K562 (cell line): Measurements from ENCODE around the gene ARHGDIA. TPM values are rescaled to one million over a fixed set of nuclear protein-coding genes. Genes with fewer than 3 reads are reported as not detected.
A peak's percentile ranks its signal among the peaks of the same experiment; 100 is the strongest.

ENCODE experiments used
- ATAC-seq: fragments of 200-7000 bp; cut with Tn5 transposase; 3 replicates; pipeline ENCODE4 v1.9.1; 2020; ENCODE audit warnings: moderate library complexity
- BruUV-seq: library from RNA; stranded (reverse); fragments of 400-500 nt; replicated peaks from 2 replicates; lab custom pipeline; 2021; lab: Mats Ljungman, UMichigan
- CTCF ChIA-PET: fragments of 300-600 bp; formaldehyde crosslinking; extraction: SDS; loops from one replicate; lab custom pipeline; 2021; ENCODE audit warnings: low intra/inter-chr PET ratio; lab: Yijun Ruan, JAX
- POLR2A ChIA-PET: fragments of 300-600, 350-650 bp; sonication (Branson Sonifier 250); formaldehyde crosslinking; extraction: SDS; loops from one replicate; lab custom pipeline; 2021; ENCODE audit warnings: antibody characterized with exemption, inconsistent platforms; lab: Yijun Ruan, JAX
- DNase-seq, 4 experiments: peaks; one replicate each; pipeline versions ENCODE4 v3.0.0 to v3.0.0-alpha.2; 2011 to 2018; ENCODE audit warnings: low spot score in 3 of 4, mixed read lengths in 3 of 4; ENCODE audit errors: extremely low read depth in 1 of 4
- FAIRE-seq: peaks from 2 replicates; lab custom pipeline; 2011; peaks lifted over from hg19 to GRCh38; lab: Jason Lieb, UNC
- H2AFZ ChIP-seq: 2 replicates; pipeline ENCODE4 v1.6.0; 2011; ENCODE audit warnings: low read depth, low read length, control low read depth, inconsistent platforms
- H3K27ac ChIP-seq: fragments of 200-600 bp; 3 replicates; pipeline ENCODE4 v1.8.0; 2011; ENCODE audit warnings: low read depth, mild to moderate bottlenecking, control low read depth, inconsistent platforms, low read length, moderate library complexity, mixed read lengths; ENCODE audit errors: extremely low read depth
- H3K27me3 ChIP-seq, 2 experiments: fragments of 300-600 bp in 1 of 2; 2 replicates in 1 of 2; 3 replicates in 1 of 2; pipeline versions ENCODE4 v1.6.0 to v1.8.0; 2011; ENCODE audit warnings: inconsistent platforms in 2 of 2, low read length in 2 of 2, mild to moderate bottlenecking in 1 of 2, mixed read lengths in 1 of 2, moderate library complexity in 1 of 2; ENCODE audit not compliant: control insufficient read depth in 2 of 2, insufficient read depth in 2 of 2
- H3K36me3 ChIP-seq: fragments of 300-600 bp; 3 replicates; pipeline ENCODE4 v1.8.0; 2011; ENCODE audit warnings: mild to moderate bottlenecking, low read length, inconsistent platforms; ENCODE audit not compliant: control insufficient read depth, insufficient read depth
- H3K4me1 ChIP-seq, 2 experiments: fragments of 200-600 bp in 1 of 2; replicated peaks in 1 of 2; 2 replicates in 1 of 2; 3 replicates in 1 of 2; pipeline versions ENCODE4 v1.5.1 to v1.8.0; 2011; ENCODE audit warnings: inconsistent platforms in 2 of 2, low read length in 2 of 2, mild to moderate bottlenecking in 1 of 2, mixed read lengths in 1 of 2, moderate library complexity in 1 of 2; ENCODE audit not compliant: control insufficient read depth in 2 of 2, insufficient read depth in 2 of 2
- H3K4me2 ChIP-seq: 2 replicates; pipeline ENCODE4 v1.6.1; 2011; ENCODE audit warnings: low read length, control low read depth, inconsistent platforms, mixed read lengths; ENCODE audit not compliant: insufficient read depth
- H3K4me3 ChIP-seq: fragments of 200-600 bp; sonication (generic), shearing (Covaris generic); 2 replicates; pipeline ENCODE4 v1.5.1; 2016; ENCODE audit warnings: control low read depth, inconsistent platforms
- H3K79me2 ChIP-seq: fragments of 200-600 bp; 3 replicates; pipeline ENCODE4 v1.8.0; 2011; ENCODE audit warnings: low read length, inconsistent platforms; ENCODE audit not compliant: control insufficient read depth, insufficient read depth
- H3K9ac ChIP-seq, 2 experiments: 2 replicates each; pipeline versions ENCODE4 v1.6.0 to v1.6.1; 2011; ENCODE audit warnings: low read depth in 2 of 2, low read length in 2 of 2, control low read depth in 1 of 2, inconsistent platforms in 1 of 2, mild to moderate bottlenecking in 1 of 2, mixed read lengths in 1 of 2; ENCODE audit not compliant: insufficient read depth in 1 of 2
- H3K9me1 ChIP-seq: one replicate; pipeline ENCODE4 v1.6.0; 2011; ENCODE audit warnings: inconsistent platforms, mild to moderate bottlenecking, low read length, moderate library complexity; ENCODE audit not compliant: control insufficient read depth, insufficient read depth
- H3K9me3 ChIP-seq: replicated peaks from 2 replicates; pipeline ENCODE4 v1.5.1; 2011; ENCODE audit warnings: low read depth, low read length, inconsistent platforms; ENCODE audit not compliant: control insufficient read depth, insufficient read depth
- H4K20me1 ChIP-seq: replicated peaks from 2 replicates; pipeline ENCODE4 v1.6.1; 2011; ENCODE audit warnings: low read length, inconsistent platforms, mixed read lengths; ENCODE audit not compliant: control insufficient read depth, insufficient read depth
- ARID1B ChIP-seq: fragments of 450-650 bp; IDR thresholded peaks from 2 replicates; pipeline ENCODE4 v1.6.1; 2016; ENCODE audit warnings: antibody characterized with exemption, mild to moderate bottlenecking, inconsistent platforms
- FOXA3 ChIP-seq, 2 experiments: fragments of 450-650 bp in 1 of 2; sonication (generic) in 1 of 2; formaldehyde crosslinking; IDR thresholded peaks in 1 of 2; conservative IDR thresholded peaks in 1 of 2; 2 replicates each; pipeline versions ENCODE4 v1.4.0 to v1.8.0; 2020 to 2022; ENCODE audit warnings: mild to moderate bottlenecking in 2 of 2, missing genetic modification reagents in 1 of 2
- HDAC6 ChIP-seq: IDR thresholded peaks from 2 replicates; pipeline ENCODE4 v1.6.1; 2012; ENCODE audit warnings: low read depth, mild to moderate bottlenecking, control low read depth, inconsistent platforms, low read length, moderate library complexity
- HLTF ChIP-seq: fragments of 450-650 bp; IDR thresholded peaks from 2 replicates; pipeline ENCODE4 v1.6.1; 2016
- KDM5B ChIP-seq: fragments of 200-600 bp; sonication (generic); IDR thresholded peaks from 2 replicates; pipeline ENCODE4 v1.6.1; 2012; ENCODE audit warnings: low read depth, mild to moderate bottlenecking, moderate library complexity, low read length, control low read depth, inconsistent platforms; ENCODE audit not compliant: insufficient replicate concordance
- MED1 ChIP-seq: sonication (generic); formaldehyde crosslinking; IDR thresholded peaks from 2 replicates; pipeline ENCODE4 v1.8.1; 2023; ENCODE audit warnings: missing genetic modification reagents, borderline replicate concordance
- NR1H2 ChIP-seq: sonication (generic); formaldehyde crosslinking; IDR thresholded peaks from 2 replicates; pipeline ENCODE4 v1.4.0; 2020; ENCODE audit warnings: mild to moderate bottlenecking, missing genetic modification reagents
- POLR2A ChIP-seq: fragments of 450-650 bp; conservative IDR thresholded peaks from 2 replicates; pipeline ENCODE4 v1.6.1; 2016
- RBM22 ChIP-seq: fragments of 200-400 bp; formaldehyde crosslinking; IDR thresholded peaks from 2 replicates; pipeline ENCODE4 v1.6.1; 2018; ENCODE audit warnings: low read length, low read depth; ENCODE audit not compliant: poor library complexity, severe bottlenecking
- SIRT6 ChIP-seq: IDR thresholded peaks from one replicate; pipeline ENCODE4 v1.6.1; 2012; ENCODE audit warnings: low read depth, mild to moderate bottlenecking, control low read depth, inconsistent platforms, low read length, moderate library complexity
- SMARCA5 ChIP-seq: fragments of 450-650 bp; IDR thresholded peaks from 2 replicates; pipeline ENCODE4 v1.6.1; 2016
- SRF ChIP-seq, 2 experiments: fragments of 250-450, 450-650 bp in 1 of 2; sonication (Bioruptor Pico) in 1 of 2; sonication (generic) in 1 of 2; formaldehyde crosslinking; IDR thresholded peaks; 2 replicates each; pipeline versions ENCODE4 v1.5.0 to v1.5.1; 2020 to 2022; ENCODE audit warnings: mild to moderate bottlenecking in 1 of 2, missing genetic modification reagents in 1 of 2
- STAT5A ChIP-seq: IDR thresholded peaks from 2 replicates; pipeline ENCODE4 v1.6.1; 2012; ENCODE audit warnings: low read length, inconsistent platforms, borderline replicate concordance
- SUPT5H ChIP-seq: fragments of 450-650 bp; IDR thresholded peaks from 2 replicates; pipeline ENCODE4 v1.6.1; 2016
- ZNF217 ChIP-seq: sonication (generic); formaldehyde crosslinking; IDR thresholded peaks from 2 replicates; pipeline ENCODE4 v1.8.0; 2022; ENCODE audit warnings: mild to moderate bottlenecking, missing genetic modification reagents
- ZNF644 ChIP-seq: fragments of 200-800 bp; sonication (Bioruptor generic); IDR thresholded peaks from 2 replicates; pipeline ENCODE4 v1.6.1; 2016; ENCODE audit warnings: low read depth, missing genetic modification characterization, missing compliant biosample characterization
- whole genome bisulfite sequencing: fragments of 100-300 bp; shearing (Covaris generic); methylation state at CpG from one replicate; pipeline ENCODE4 v1.1.6; 2016; ENCODE audit warnings: low coverage, mixed read lengths; ENCODE audit not compliant: insufficient coverage; ENCODE audit errors: missing lambda C conversion rate; 5-methylcytosine and 5-hydroxymethylcytosine counted together
- in situ Hi-C: fragments of 300-500 bp; cut with MboI; formaldehyde crosslinking; loops from 4 replicates; pipeline ENCODE4 v1.15.0; 2018; ENCODE audit warnings: inconsistent platforms, mixed read lengths
- intact Hi-C: fragments of 100-400 bp; cut with micrococcal nuclease; formaldehyde crosslinking; loops from 2 replicates; pipeline ENCODE4 v1.14.2; 2022
- polyA plus RNA-seq, 8 experiments: library from polyadenylated mRNA; depleted of rRNA in 4 of 8; stranded (reverse) in 5 of 8; unstranded in 3 of 8; fragments of >200 nt; fragmentation: Nextera tagmentation in 2 of 8; fragmentation: Illumina TruSeq in 1 of 8; extraction: Ambion mirVana in 2 of 8; extraction: Trizol in 1 of 8; gene quantifications; 2 replicates each; pipeline versions ENCODE4 v1.2.1 to v1.2.3, GENCODE V29; 2011 to 2014; ENCODE audit warnings: inconsistent platforms in 1 of 8, missing spikeins in 1 of 8
- total RNA-seq, 7 experiments: library from RNA; depleted of rRNA in 6 of 7; stranded (reverse); fragments of >200 nt in 6 of 7; fragmentation: Illumina TruSeq in 2 of 7; extraction: Trizol in 2 of 7; gene quantifications; 2 replicates each; pipeline versions ENCODE4 v1.2.1 to v1.2.3, GENCODE V29; 2011 to 2021; ENCODE audit warnings: low replicate concordance in 1 of 7
- TF ChIP-seq, protein P1 (sequence below): sonication (generic); formaldehyde crosslinking; IDR thresholded peaks from 2 replicates; pipeline ENCODE4 v1.8.0; 2022; ENCODE audit warnings: mild to moderate bottlenecking, missing genetic modification reagents
- TF ChIP-seq, protein P2 (sequence below): sonication (generic); formaldehyde crosslinking; IDR thresholded peaks from 2 replicates; pipeline ENCODE4 v1.8.1; 2023; ENCODE audit warnings: mild to moderate bottlenecking, missing genetic modification reagents

ARHGDIA gene
- total and polyA plus RNA-seq, 9 of the 15 experiments (the other 6 are each of a cell fraction or from before 2014, with no cell fraction given) = 9.6 to 340 (median 97.6) TPM

DNA sequence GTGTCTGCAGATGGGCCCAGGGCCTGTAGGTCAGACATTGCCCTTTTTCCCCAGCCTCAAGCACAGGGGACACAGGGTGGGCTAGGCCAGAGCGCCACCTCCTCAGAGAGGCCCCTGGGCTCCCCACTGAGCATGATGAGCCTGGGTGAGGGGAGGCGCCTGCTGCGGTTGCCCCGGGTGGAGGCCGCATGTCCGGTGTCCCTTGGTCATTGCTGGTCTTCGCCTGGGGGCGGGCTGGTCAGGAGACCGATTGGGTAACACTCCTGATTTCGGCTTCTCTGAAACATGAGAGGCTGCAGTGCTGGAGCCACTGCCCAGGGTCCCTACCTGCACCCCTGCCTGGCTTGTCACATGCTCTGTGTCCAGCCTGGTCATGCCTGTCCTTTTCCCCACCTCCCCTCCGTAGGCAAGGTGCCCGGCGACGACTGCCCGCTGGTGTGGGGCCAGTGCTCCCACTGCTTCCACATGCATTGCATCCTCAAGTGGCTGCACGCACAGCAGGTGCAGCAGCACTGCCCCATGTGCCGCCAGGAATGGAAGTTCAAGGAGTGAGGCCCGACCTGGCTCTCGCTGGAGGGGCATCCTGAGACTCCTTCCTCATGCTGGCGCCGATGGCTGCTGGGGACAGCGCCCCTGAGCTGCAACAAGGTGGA, 28.5 kb upstream of the ARHGDIA start:
- in situ Hi-C loops = no loop called here
- CTCF ChIA-PET = no interaction called here
- no peak for ATAC-seq
- intact Hi-C loops = no loop called here
- no peak for DNase-seq
- Histone ChIP-seq H3K9ac (no peak overlapping the region), H3K4me2 (no peak overlapping the region), H3K9me3 (no peaks in the 10 kb centered on the region), H3K27me3 (no peaks in the 10 kb centered on the region), H3K36me3 (peaks cover 66% of the 10 kb centered on the region; the same call in 2 of the 3 replicates), H2AFZ (no peak overlapping the region), H3K4me3 (no peak overlapping the region), H3K9me1 (no peaks in the 10 kb centered on the region), H4K20me1 (peaks cover 9% of the 10 kb centered on the region; the same call in 1 of the 2 replicates), H3K79me2 (no peaks in the 10 kb centered on the region; the same call in 2 of the 3 replicates), H3K27ac (no peak overlapping the region), H3K4me1 (peaks cover 10 to 62% of the 10 kb centered on the region in 2 experiments)
- WGBS = 89% methylated on average over 17 of the region's 22 CpGs
- no peak for FAIRE-seq
- POLR2A ChIA-PET = interaction anchor here (0.7 to 1.0 kb wide), 4 partner anchors 8 to 25 kb away, joined by 3 to 5 read pairs (median 3); partner anchors contain the start of genes ALYREF and ANAPC11
- no TSS peak for BruUV-seq
- TF ChIP-seq, protein P1, sequence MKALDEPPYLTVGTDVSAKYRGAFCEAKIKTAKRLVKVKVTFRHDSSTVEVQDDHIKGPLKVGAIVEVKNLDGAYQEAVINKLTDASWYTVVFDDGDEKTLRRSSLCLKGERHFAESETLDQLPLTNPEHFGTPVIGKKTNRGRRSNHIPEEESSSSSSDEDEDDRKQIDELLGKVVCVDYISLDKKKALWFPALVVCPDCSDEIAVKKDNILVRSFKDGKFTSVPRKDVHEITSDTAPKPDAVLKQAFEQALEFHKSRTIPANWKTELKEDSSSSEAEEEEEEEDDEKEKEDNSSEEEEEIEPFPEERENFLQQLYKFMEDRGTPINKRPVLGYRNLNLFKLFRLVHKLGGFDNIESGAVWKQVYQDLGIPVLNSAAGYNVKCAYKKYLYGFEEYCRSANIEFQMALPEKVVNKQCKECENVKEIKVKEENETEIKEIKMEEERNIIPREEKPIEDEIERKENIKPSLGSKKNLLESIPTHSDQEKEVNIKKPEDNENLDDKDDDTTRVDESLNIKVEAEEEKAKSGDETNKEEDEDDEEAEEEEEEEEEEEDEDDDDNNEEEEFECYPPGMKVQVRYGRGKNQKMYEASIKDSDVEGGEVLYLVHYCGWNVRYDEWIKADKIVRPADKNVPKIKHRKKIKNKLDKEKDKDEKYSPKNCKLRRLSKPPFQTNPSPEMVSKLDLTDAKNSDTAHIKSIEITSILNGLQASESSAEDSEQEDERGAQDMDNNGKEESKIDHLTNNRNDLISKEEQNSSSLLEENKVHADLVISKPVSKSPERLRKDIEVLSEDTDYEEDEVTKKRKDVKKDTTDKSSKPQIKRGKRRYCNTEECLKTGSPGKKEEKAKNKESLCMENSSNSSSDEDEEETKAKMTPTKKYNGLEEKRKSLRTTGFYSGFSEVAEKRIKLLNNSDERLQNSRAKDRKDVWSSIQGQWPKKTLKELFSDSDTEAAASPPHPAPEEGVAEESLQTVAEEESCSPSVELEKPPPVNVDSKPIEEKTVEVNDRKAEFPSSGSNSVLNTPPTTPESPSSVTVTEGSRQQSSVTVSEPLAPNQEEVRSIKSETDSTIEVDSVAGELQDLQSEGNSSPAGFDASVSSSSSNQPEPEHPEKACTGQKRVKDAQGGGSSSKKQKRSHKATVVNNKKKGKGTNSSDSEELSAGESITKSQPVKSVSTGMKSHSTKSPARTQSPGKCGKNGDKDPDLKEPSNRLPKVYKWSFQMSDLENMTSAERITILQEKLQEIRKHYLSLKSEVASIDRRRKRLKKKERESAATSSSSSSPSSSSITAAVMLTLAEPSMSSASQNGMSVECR (CRISPR knock-in tag) = no peak
- no peak for TF ChIP-seq ZNF644
- TF ChIP-seq RBM22 = peak; percentile 91
- no peak for TF ChIP-seq HLTF
- TF ChIP-seq, protein P2, sequence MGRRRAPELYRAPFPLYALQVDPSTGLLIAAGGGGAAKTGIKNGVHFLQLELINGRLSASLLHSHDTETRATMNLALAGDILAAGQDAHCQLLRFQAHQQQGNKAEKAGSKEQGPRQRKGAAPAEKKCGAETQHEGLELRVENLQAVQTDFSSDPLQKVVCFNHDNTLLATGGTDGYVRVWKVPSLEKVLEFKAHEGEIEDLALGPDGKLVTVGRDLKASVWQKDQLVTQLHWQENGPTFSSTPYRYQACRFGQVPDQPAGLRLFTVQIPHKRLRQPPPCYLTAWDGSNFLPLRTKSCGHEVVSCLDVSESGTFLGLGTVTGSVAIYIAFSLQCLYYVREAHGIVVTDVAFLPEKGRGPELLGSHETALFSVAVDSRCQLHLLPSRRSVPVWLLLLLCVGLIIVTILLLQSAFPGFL (CRISPR knock-in tag) = no peak
- TF ChIP-seq NR1H2 (CRISPR knock-in tag) = no peak
- TF ChIP-seq ZNF217 (CRISPR knock-in tag) = no peak
- TF ChIP-seq POLR2A = peak; percentile 33; the same call in 1 of the 2 replicates
- TF ChIP-seq SIRT6 = peak; percentile 4
- TF ChIP-seq STAT5A = no peak
- no peak for TF ChIP-seq SRF (CRISPR knock-in tag; IDR thresholded peaks at IDR 0.05)
- TF ChIP-seq FOXA3 (CRISPR knock-in tag; conservative IDR thresholded peaks at IDR 0.05 in 1 of 2, IDR thresholded peaks at IDR 0.05 in 1 of 2) = no peak
- peak; percentile 11 for TF ChIP-seq SUPT5H
- no peak for TF ChIP-seq SMARCA5
- TF ChIP-seq ARID1B = no peak
- TF ChIP-seq HDAC6 = no peak
- peak; percentile 26 for TF ChIP-seq KDM5B
- TF ChIP-seq MED1 = no peak
